GM12875 (cell line): ENCODE measurements around the gene RASSF5.
A peak's percentile ranks its signal among the peaks of the same experiment; 100 is the strongest.

Experiments used
- H3K4me3 ChIP-seq: one replicate; pipeline ENCODE4 v1.5.1; 2011; ENCODE audit warnings: low read depth, low read length, control low read depth
- CTCF ChIP-seq: IDR thresholded peaks from 2 replicates; pipeline ENCODE4 v1.5.1; 2011; ENCODE audit warnings: low read depth, mild to moderate bottlenecking, control low read depth, inconsistent platforms, low read length, moderate library complexity, borderline replicate concordance; ENCODE audit not compliant: insufficient read depth

RASSF5 gene

GRCh38 chr1:206469933-206470691 is 37.2 kb upstream of the RASSF5 start, which contains the start of gene IKBKE:
IKBKE (plus strand) TSS chr1:206470476; CDS start chr1:206473228, 2,752 bp downstream.
- peak; percentile 27; the same call in 1 of the 2 replicates for TF ChIP-seq CTCF
- H3K4me3 ChIP-seq: peak within 1 kb of the TSS; percentile 77

DNA sequence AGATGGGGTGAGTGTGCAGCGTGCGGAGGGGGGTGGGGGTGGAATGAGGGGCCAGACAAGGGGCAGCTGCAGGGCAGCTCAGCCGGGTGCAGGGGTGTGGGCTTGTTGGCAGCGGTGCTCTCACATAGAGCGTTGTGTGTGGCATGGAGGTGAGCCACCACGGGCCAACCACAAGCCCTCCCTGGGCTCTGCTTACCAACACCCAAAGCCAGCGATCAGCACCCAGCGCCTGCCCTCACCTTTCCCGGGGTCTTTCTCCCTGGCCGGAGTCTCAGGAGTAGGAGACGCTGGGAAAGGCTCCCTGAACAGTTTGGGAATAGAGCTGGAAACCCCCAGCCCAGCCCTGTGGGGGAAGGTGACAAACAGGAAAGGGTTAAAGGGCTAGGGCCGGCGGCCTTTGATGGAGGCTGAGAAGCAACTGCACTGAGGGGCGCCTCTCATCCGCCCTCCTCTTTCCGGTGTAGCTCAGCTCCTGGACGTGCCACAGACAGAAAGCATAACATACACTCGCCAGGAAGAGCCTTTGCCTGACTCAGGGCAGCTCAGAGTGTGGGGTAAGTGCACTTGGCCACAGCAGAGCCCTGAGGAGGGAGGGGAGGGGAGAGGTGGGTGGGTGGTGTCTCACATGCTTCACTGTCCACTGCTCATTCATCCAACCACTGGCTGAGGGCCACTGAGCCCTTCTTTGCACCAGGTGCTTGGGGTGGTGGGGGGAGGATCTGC is 36.5 kb upstream of the RASSF5 start:
- H3K4me3 ChIP-seq: peak overlapping the region; percentile 77
- no peak for TF ChIP-seq CTCF

DNA sequence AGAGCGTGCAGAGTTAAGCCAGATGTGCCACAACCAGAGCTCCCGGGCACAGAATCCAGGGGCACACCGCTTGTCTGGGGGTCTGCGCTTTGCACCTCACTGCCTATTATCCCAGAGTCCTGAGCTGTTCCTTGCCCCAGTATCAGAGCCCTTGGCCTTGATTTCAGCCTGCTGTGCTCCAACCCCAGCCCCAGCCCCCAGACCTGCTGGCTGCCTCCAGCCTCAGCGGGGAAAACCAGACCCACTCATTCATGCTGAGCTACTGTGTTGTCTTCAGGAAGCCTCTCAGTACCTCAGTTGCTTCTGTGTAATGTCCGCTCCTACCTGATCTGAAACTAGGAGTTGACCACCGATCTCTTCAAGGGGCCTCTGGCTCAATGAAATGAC is 35.9 kb upstream of the RASSF5 start:
- peak overlapping the region; percentile 77 for H3K4me3 ChIP-seq
- TF ChIP-seq CTCF: no peak

GRCh38 chr1:206472024-206472423 is 35.3 kb upstream of the RASSF5 start:
- peak overlapping the region; percentile 77 for H3K4me3 ChIP-seq
- TF ChIP-seq CTCF: no peak

GRCh38 chr1:206472454-206472853 is 34.9 kb upstream of the RASSF5 start:
- peak overlapping the region; percentile 77 for H3K4me3 ChIP-seq
- no peak for TF ChIP-seq CTCF

DNA sequence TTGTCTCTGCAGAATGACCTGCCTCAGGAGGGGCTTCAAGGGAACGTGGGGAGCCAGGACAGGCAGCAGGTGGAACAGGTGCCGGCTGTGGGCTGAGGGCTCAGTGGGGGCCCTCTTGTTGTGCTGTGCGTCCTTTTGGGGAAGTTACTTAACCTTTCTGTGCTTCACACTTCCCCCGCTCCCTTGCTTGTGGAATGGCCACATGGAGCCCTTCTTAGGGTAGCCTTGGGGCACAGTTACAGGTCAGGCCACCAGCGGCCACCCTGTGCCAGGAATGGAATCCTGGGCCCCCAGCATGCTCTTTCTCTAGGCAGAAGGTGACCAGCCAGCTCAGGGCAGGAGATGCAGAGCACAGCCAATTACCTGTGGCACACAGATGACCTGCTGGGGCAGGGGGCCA is 34.4 kb upstream of the RASSF5 start:
- H3K4me3 ChIP-seq: no peak overlapping the region

More for the DNA sequence above, 34.4 kb upstream of the RASSF5 start:
- no peak for TF ChIP-seq CTCF
